ENCODE data around the gene ITM2B.
"Not testable (repeated sequence)": the region's sequence is repeated elsewhere in the genome, so short reads cannot be mapped to it uniquely, and the experiment has no call there.

Gene ITM2B

DNA sequence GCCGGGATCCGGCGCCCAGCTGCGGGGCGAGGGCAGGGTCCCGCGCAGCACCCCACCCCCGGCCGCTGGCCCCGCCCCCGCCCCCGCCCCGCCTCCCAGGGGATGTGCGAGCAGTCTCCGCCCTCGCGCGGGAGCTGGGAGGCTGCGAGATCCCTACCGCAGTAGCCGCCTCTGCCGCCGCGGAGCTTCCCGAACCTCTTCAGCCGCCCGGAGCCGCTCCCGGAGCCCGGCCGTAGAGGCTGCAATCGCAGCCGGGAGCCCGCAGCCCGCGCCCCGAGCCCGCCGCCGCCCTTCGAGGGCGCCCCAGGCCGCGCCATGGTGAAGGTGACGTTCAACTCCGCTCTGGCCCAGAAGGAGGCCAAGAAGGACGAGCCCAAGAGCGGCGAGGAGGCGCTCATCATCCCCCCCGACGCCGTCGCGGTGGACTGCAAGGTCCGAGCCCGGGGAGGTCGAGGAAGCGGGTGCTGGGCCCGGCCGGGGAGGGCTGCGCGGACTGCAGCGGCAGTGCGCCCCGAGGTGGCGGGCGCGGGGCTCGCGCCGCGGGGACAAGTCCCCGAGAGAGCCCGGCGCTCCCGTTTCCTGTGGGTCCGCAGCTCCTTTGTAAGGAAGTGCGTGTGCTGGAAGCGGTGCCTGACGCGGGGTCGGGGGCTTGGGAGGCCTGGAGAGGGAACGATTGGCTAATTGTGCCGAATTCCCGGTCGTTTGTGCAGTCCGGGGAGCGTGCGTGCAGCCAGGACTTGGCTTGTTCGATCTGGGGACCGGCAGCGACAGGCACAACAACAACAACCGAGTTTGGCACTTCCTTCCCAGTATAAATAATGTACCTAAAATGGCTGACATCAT is at the start of gene ITM2B:
ITM2B (plus strand) TSS at position 161 of the 843 bp plus-strand sequence; CDS start at position 316, 155 bp downstream.
- DNase-seq (ENCODE audit: low read depth), result no peak

DNA sequence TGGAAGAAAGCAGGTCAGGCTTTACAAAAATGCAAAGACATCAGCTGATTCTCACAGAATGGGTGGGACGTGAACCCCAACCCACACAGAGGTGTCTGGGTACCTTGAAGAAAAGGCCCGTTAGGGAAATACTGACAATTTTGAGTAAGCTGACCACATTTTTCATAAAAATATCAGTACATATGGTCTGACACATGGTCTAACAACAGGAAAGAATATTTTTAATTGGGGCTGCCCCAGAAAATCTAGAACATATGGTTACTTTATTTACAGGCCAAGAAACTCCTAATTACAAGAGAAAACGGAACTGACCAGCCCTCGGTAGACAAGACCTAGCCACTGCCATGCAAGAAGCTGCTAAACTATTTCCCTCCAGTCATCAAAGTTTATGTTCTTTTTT is 48.7 kb upstream of the ITM2B start:
- no peak for DNase-seq (ENCODE audit: low read depth)

GRCh38 chr13:48185018-48185417 is 48.0 kb upstream of the ITM2B start:
- no peak for DNase-seq (ENCODE audit: low read depth)

DNA sequence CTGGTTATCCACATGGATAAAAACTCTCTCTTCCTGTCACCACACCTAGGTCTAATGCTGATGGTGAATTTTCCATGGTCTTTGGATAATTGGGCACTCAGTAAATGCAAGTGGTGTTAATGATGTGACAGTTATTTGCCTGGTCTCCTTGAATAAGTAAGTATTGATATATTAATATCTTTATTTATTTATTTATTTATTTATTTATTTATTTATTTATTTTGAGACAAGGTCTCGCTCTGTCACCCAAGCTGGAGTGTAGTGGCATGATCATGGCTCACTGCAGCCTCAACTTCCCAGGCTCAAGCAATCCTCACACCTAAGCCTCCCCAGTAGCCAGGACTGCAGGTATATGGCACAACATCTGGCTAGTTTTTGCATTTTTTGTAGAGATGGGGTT is 46.3 kb upstream of the ITM2B start:
- DNase-seq (ENCODE audit: low read depth), result no peak

DNA sequence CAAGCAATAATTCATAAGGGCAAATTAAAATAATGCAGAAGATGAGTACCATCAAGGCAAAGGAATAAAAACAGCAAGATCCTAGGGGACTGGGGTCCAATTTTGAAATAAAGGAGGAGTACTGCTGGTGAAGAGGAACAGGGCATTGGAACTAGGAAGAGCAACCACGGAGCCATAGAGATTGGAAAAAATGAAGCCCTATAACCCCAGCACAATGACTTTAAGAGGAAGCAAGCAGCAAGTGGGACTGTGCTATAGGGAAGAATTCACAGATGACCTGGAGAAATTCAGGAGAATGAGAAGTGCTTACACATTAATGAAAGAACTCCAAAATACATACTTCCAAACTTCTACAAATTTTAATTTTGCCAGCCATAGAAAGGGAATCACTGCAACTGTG is 44.9 kb upstream of the ITM2B start:
- DNase-seq (ENCODE audit: low read depth), result no peak

- DNase-seq (ENCODE audit: low read depth), result no peak
These were observed 44.4 kb upstream of the ITM2B start for GRCh38 chr13:48188601-48189000.

DNA sequence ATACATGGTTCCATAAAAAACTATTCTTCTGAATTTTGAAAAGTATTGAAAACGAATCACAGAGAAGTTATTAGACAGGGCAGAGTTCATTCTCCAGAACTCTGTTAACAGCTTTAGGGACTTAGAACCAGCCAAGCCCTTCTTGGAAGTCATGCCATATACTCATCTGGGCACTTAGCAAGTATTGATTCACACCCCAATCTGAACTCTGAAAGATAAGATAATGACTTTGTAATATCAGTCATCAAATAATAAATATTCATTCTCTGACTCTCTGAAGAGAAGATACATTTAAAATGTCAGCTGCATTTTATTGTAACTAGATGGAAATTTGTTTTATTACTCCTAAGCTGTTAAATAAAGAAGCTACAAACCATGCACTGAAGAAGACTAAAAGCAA is 43.8 kb upstream of the ITM2B start:
- DNase-seq (ENCODE audit: low read depth), result no peak

DNA sequence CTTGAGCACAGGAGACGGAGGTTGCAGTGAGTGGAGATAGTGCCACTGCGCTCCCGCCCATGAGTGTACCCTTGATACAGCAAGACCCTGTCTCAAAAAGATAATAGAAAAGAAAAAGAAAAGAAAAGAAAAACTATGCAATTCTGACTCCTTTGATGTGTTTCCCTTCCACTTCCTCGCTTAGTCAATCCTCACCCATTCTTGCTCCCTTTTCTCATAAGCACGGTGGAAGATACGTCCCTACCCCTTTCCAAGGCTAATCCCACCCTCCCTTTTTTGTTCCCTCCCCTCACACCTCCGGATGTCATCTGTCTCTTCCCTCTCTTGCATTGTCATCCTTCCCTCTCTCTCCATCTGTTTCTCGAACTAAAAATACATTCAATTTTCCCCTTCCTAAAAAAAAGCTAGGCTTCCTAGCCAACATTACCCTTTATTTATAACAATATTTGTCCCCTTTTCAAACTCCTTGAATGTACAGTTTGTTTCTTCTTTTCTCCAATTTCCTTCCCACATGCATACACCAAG is 40.5 kb upstream of the ITM2B start:
- DNase-seq (ENCODE audit: low read depth), result no peak

GRCh38 chr13:48194379-48194754 is 38.6 kb upstream of the ITM2B start:
- no peak for DNase-seq (ENCODE audit: low read depth)

DNA sequence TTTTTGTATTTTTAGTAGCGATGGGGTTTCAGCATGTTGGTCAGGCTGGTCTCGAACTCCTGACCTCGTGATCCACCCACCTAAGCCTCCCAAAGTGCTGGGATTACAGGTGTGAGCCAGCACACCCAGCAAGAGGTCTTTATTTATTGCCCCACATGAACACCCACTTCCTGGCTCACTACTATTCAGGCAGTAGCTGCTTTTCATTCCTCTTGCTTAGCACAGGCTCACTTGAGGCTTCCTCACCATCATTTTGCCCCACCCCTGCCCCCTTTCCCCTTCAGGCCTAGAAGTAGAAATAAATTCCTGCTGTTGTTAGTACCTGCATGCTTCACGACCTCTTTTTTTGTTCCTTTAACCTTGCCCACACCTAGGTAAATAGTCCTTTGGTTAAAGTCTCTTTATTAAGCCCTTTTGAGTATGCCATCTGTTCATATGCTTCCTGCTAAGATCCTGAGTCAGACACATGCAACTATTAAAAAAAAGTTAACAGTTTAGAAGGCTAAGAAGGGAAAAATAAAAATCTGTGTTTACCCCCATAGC is 33.5 kb upstream of the ITM2B start:
- no peak for DNase-seq (ENCODE audit: low read depth)

- no peak for DNase-seq (ENCODE audit: low read depth)
These were observed 32.0 kb upstream of the ITM2B start for GRCh38 chr13:48201044-48201443.

- not testable (repeated sequence) for DNase-seq (ENCODE audit: low read depth)
These were observed 25.8 kb upstream of the ITM2B start for GRCh38 chr13:48207207-48207606.

DNA sequence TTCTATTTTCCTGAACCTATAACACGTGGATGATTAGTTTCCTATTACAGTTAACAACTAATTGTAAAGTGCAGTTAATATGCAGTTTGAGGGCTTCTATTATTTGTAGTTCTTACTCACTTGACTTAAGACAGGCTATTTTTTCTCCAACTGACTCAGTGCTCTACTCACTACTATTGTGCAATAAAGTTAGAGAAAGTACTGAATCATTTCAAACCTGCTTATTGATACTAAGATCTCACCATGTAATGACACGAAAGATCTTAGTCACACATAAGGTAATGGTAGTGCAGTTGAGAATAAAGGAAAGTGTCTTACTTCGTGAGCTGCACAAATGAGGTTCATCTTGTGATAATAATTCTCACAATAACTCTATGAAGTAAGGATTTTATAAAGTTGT is 22.8 kb upstream of the ITM2B start:
- no peak for DNase-seq (ENCODE audit: low read depth)

DNA sequence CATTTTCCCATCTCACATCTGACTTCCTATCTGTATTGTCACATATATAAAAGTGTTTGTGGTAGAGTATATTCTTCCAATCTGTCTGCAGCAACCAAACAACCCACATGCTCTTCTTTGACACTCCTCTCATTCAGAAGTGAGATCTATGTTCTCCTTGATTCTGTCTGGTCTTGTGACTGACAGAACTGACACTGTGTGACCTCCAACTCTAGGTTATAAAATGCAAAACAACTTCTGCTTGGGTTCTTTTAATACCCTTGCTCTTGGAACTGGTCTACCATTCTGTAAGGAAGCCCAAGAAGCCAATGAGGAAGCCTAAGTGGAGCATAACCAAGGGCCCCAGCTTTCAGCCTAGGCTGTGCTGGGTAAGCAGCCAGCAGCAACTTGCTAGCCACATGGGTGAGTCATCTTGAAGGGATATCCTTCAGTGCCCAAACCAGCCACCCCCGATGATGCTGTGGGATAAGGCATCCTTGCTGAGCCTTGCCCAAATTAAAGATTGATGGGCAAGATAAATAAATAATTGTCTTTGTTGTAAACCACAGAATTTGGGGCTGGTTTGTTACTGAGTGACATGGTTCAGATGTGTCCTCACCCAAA is 18.4 kb upstream of the ITM2B start:
- no peak for DNase-seq (ENCODE audit: low read depth)

DNA sequence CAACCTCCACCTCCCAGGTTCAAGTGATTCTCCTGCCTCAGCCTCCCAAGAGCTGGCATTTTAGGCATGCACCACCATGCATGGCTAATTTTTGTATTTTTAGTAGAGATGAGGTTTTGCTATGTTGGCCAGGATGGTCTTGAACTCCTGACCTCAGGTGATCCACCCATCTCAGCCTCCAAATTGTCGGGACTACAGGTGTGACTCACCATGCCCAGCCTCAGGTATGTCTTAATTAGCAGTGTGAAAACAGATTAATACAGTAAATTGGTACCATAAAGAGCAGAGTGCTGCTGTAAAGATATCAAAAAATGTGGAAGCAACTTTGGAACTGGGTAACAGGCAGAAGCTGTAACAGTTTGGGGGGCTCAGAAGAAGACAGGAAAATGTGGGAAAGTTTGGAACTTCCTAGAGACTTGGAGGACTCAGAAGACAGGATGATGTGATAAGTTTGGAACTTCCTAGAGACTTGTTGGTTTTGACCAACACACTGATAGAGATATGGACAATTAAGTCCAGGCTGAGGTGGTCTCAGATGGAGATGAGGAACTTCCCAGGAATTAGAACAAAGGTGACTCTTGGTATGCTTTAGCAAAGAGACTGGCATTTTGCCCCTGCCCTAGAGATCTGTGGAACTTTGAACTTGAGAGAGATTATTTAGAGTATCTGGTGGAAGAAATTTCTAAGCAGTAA is 17.3 kb upstream of the ITM2B start:
- DNase-seq (ENCODE audit: low read depth), result not testable (repeated sequence)

- DNase-seq (ENCODE audit: low read depth), result no peak
These were observed 16.7 kb upstream of the ITM2B start for GRCh38 chr13:48216204-48216711.

GRCh38 chr13:48220592-48220980 is 12.4 kb upstream of the ITM2B start:
- no peak for DNase-seq (ENCODE audit: low read depth)

DNA sequence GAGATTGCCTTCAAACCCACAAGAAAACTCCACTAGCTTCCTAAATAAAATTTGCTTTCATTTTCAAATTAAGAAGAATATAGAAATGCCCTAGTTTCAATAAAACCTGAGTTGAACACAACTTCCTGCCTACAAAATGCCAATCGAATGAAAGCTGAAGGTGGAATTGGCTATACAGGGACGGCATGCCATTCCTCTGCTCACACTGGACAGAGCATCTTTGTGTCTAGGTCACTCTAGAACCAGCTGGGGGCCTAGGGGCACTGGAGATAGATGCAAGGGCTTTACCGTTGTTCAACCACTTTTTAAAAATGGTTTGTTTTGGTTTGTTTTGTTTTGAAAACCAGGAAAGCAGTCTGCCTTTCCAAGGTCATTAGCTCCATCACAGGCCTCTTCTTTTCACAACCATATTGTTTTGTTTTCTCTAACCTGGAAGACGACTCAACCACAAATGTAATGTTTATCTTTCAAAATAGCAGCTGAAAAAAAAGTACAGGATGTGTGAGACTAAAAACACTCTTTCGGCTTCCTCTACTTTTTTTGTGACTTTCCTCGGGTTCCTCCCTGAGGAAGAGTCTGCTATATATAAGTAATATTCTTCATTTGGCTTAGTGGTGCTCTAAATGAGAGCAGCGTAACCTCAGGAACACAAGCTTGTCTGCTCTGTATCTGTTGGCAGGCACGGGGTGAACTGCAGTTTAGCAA is 11.9 kb upstream of the ITM2B start:
- DNase-seq (ENCODE audit: low read depth), result no peak

DNA sequence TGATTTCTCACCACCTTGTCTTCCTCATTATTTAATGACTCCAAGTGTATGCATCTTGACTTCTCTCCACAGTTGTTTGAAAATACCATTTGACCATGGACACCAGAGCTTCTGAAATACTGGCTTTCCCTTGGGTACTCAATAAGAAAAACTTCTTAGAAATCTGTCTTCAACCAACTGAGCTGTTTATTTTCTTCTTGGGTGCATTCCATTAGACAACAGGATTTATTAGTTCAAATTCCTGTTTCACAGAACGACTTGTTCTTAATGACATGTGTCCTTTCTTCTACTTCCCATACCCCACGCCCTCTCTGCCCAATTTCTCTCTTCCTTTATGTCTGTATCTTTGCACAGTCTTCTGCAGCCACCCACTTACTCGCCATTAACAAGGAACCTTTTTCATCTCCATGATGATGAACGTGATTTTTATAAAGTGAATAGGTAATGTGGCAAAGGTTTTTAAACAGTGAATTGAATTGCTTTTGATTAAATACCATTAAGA is 11.3 kb upstream of the ITM2B start:
- DNase-seq (ENCODE audit: low read depth), result no peak

- DNase-seq (ENCODE audit: low read depth), result no peak
These were observed 10.4 kb upstream of the ITM2B start for GRCh38 chr13:48222358-48223301.

All from HS-5 (cell line).